H1 (cell line): ENCODE data around the gene TBCB. TPM values are rescaled to one million over a fixed set of nuclear protein-coding genes. Genes with fewer than 3 reads are reported as not detected.

Experiments
- CTCF ChIA-PET: fragments of 300-600 bp; sonication (Branson Sonifier 250); formaldehyde crosslinking; loops from one replicate; lab custom pipeline; 2021; ENCODE audit not compliant: partially characterized antibody; lab: Charles Lee
- POLR2A ChIA-PET: fragments of 300-600 bp; sonication (Branson Sonifier 250); formaldehyde crosslinking; loops from one replicate; lab custom pipeline; 2021; ENCODE audit warnings: inconsistent platforms; ENCODE audit not compliant: partially characterized antibody; lab: Charles Lee
- DNase-seq, 2 experiments: peaks; one replicate each; pipeline versions ENCODE4 v3.0.0 to v3.0.0-alpha.2; 2010 to 2022; ENCODE audit warnings: low spot score in 2 of 2, low read depth in 1 of 2, mixed read lengths in 1 of 2
- FAIRE-seq: peaks from 2 replicates; lab custom pipeline; 2011; peaks lifted over from hg19 to GRCh38; lab: Jason Lieb, UNC
- H2AFZ ChIP-seq: 2 replicates; pipeline ENCODE4 v1.8.1; 2012; ENCODE audit warnings: low read length, inconsistent platforms
- H2AK5ac ChIP-seq: 2 replicates; pipeline ENCODE4 v1.6.1; 2013; ENCODE audit warnings: low read depth, low read length
- H2BK120ac ChIP-seq: replicated peaks from 2 replicates; pipeline ENCODE3; 2013; ENCODE audit warnings: low read depth, low read length, inconsistent platforms
- H2BK12ac ChIP-seq: 2 replicates; pipeline ENCODE4 v1.6.1; 2013; ENCODE audit warnings: low read depth, low read length
- H2BK15ac ChIP-seq: 2 replicates; pipeline ENCODE4 v1.6.1; 2013; ENCODE audit warnings: low read length
- H2BK20ac ChIP-seq: 2 replicates; pipeline ENCODE4 v1.6.1; 2013; ENCODE audit warnings: low read length
- H2BK5ac ChIP-seq: 2 replicates; pipeline ENCODE4 v1.6.1; 2013; ENCODE audit warnings: low read depth, low read length
- H3K14ac ChIP-seq: 2 replicates; pipeline ENCODE4 v1.6.1; 2013; ENCODE audit warnings: inconsistent platforms; ENCODE audit not compliant: insufficient read length
- H3K18ac ChIP-seq: 2 replicates; pipeline ENCODE4 v1.6.1; 2013; ENCODE audit warnings: low read length; ENCODE audit errors: extremely low read depth
- H3K23ac ChIP-seq: 2 replicates; pipeline ENCODE4 v1.6.1; 2013; ENCODE audit warnings: inconsistent platforms; ENCODE audit not compliant: insufficient read length
- H3K23me2 ChIP-seq: 2 replicates; pipeline ENCODE4 v1.6.1; 2013; ENCODE audit warnings: low read depth, low read length
- H3K27ac ChIP-seq: 2 replicates; pipeline ENCODE4 v1.6.1; 2011; ENCODE audit warnings: low read depth, low read length, inconsistent platforms
- H3K27me3 ChIP-seq, 4 experiments: replicated peaks in 1 of 4; 1 replicate in 1 of 4; 2 replicates in 3 of 4; pipeline versions ENCODE4 v1.6.1 to v1.8.1; 2011 to 2013; ENCODE audit warnings: low read length in 3 of 4, mild to moderate bottlenecking in 3 of 4, inconsistent platforms in 2 of 4, mixed read lengths in 2 of 4, moderate library complexity in 1 of 4; ENCODE audit not compliant: control insufficient read depth in 3 of 4, insufficient read depth in 3 of 4; ENCODE audit errors: extremely low read depth in 1 of 4
- H3K36me3 ChIP-seq, 4 experiments: 2 replicates each; pipeline versions ENCODE4 v1.6.1 to v1.8.1; 2011 to 2013; ENCODE audit warnings: mild to moderate bottlenecking in 4 of 4, low read length in 3 of 4, moderate library complexity in 2 of 4, control low read depth in 1 of 4, inconsistent platforms in 1 of 4; ENCODE audit not compliant: insufficient read depth in 4 of 4, control insufficient read depth in 2 of 4
- H3K4ac ChIP-seq: replicated peaks from 2 replicates; pipeline ENCODE3; 2013; ENCODE audit warnings: low read length, low read depth, mixed read lengths, inconsistent platforms; ENCODE audit not compliant: insufficient read length
- H3K4me1 ChIP-seq, 4 experiments: replicated peaks in 1 of 4; 1 replicate in 1 of 4; 2 replicates in 3 of 4; pipeline versions ENCODE4 v1.6.1 to v1.8.1; 2011 to 2013; ENCODE audit warnings: low read length in 3 of 4, inconsistent platforms in 2 of 4, mixed read lengths in 1 of 4; ENCODE audit not compliant: insufficient read depth in 4 of 4, control insufficient read depth in 3 of 4
- H3K4me2 ChIP-seq, 2 experiments: 2 replicates each; pipeline versions ENCODE4 v1.6.1 to v1.8.1; 2011 to 2013; ENCODE audit warnings: low read depth in 2 of 2, low read length in 2 of 2, control low read depth in 1 of 2, inconsistent platforms in 1 of 2, mild to moderate bottlenecking in 1 of 2; ENCODE audit not compliant: insufficient read depth in 1 of 2
- H3K4me3 ChIP-seq, 4 experiments: fragments of 200-600, 300-600 bp in 1 of 4; sonication (generic), shearing (Covaris generic), sonication (Bioruptor Twin) in 1 of 4; 2 replicates each; pipeline versions ENCODE4 v1.5.1 to v1.8.1; 2011 to 2016; ENCODE audit warnings: low read length in 4 of 4, low read depth in 3 of 4, control low read depth in 2 of 4, inconsistent platforms in 2 of 4, mild to moderate bottlenecking in 2 of 4, mixed read lengths in 1 of 4, moderate library complexity in 1 of 4; ENCODE audit not compliant: insufficient read depth in 2 of 4; ENCODE audit errors: extremely low read depth in 1 of 4
- H3K56ac ChIP-seq: replicated peaks from 2 replicates; pipeline ENCODE3; 2013; ENCODE audit warnings: low read depth, mild to moderate bottlenecking, mixed read lengths, low read length, inconsistent platforms; ENCODE audit not compliant: insufficient read length
- H3K79me1 ChIP-seq: 2 replicates; pipeline ENCODE4 v1.6.1; 2013; ENCODE audit warnings: low read depth, low read length, control low read depth
- H3K79me2 ChIP-seq, 2 experiments: 2 replicates each; pipeline versions ENCODE4 v1.6.1 to v1.8.1; 2012 to 2013; ENCODE audit warnings: low read length in 2 of 2, mild to moderate bottlenecking in 2 of 2, inconsistent platforms in 1 of 2; ENCODE audit not compliant: insufficient read depth in 2 of 2, control insufficient read depth in 1 of 2
- H3K9ac ChIP-seq, 4 experiments: replicated peaks in 1 of 4; 1 replicate in 1 of 4; 2 replicates in 3 of 4; pipeline versions ENCODE4 v1.6.1 to v1.8.1; 2011 to 2013; ENCODE audit warnings: low read depth in 3 of 4, low read length in 3 of 4, control low read depth in 2 of 4, mild to moderate bottlenecking in 2 of 4, moderate library complexity in 2 of 4, inconsistent platforms in 1 of 4; ENCODE audit errors: extremely low read depth in 1 of 4
- H3K9me3 ChIP-seq, 2 experiments: 2 replicates each; pipeline versions ENCODE4 v1.6.1 to v1.8.1; 2012 to 2013; ENCODE audit warnings: mild to moderate bottlenecking in 2 of 2, moderate library complexity in 2 of 2, control low read depth in 1 of 2, inconsistent platforms in 1 of 2, low read depth in 1 of 2, low read length in 1 of 2, mixed read lengths in 1 of 2; ENCODE audit not compliant: insufficient read depth in 2 of 2
- H4K20me1 ChIP-seq, 2 experiments: replicated peaks in 1 of 2; 2 replicates each; pipeline versions ENCODE3 to v1.8.1; 2011 to 2013; ENCODE audit warnings: inconsistent platforms in 2 of 2, low read length in 2 of 2, mild to moderate bottlenecking in 1 of 2; ENCODE audit not compliant: insufficient read depth in 2 of 2, control insufficient read depth in 1 of 2
- H4K5ac ChIP-seq: 2 replicates; pipeline ENCODE4 v1.6.1; 2013; ENCODE audit warnings: low read length, low read depth, mixed read lengths, inconsistent platforms; ENCODE audit not compliant: insufficient read length
- H4K8ac ChIP-seq: 2 replicates; pipeline ENCODE4 v1.8.0; 2013; ENCODE audit warnings: mild to moderate bottlenecking, moderate library complexity, low read length, inconsistent platforms; ENCODE audit not compliant: insufficient read depth; ENCODE audit errors: extremely low read depth
- H4K91ac ChIP-seq: replicated peaks from 2 replicates; pipeline ENCODE3; 2013; ENCODE audit warnings: low read length, mixed read lengths, inconsistent platforms; ENCODE audit not compliant: insufficient read length
- RXRA ChIP-seq: IDR thresholded peaks from 2 replicates; pipeline ENCODE4 v1.6.1; 2011; ENCODE audit warnings: low read depth, mild to moderate bottlenecking, low read length, moderate library complexity; ENCODE audit not compliant: insufficient read depth
- SAP30 ChIP-seq: fragments of 300-600 bp; sonication (generic); IDR thresholded peaks from 2 replicates; pipeline ENCODE4 v1.7.1; 2012; ENCODE audit warnings: low read length, moderate library complexity, mild to moderate bottlenecking, inconsistent platforms; ENCODE audit not compliant: insufficient read depth, insufficient replicate concordance
- whole genome bisulfite sequencing, 2 experiments: shearing (Covaris generic) in 1 of 2; methylation state at CpG; one replicate each; pipeline versions ENCODE4 v1.1.6 to v1.1.7; 2013 to 2015; ENCODE audit warnings: low lambda C conversion rate in 2 of 2, mixed read lengths in 2 of 2, inconsistent platforms in 1 of 2, low coverage in 1 of 2, missing lambda C conversion rate in 1 of 2; ENCODE audit not compliant: insufficient replicate concordance in 2 of 2, insufficient coverage in 1 of 2, insufficient read length in 1 of 2; ENCODE audit errors: extremely low coverage in 1 of 2, missing lambda C conversion rate in 1 of 2; 5-methylcytosine and 5-hydroxymethylcytosine counted together
- polyA plus RNA-seq, 7 experiments: library from polyadenylated mRNA; depleted of rRNA in 3 of 7; stranded (reverse) in 5 of 7; unstranded in 2 of 7; fragments of >200 nt in 5 of 7; fragments of 200-250 nt in 2 of 7; gene quantifications; 1 replicate in 5 of 7; 2 replicates in 1 of 7; 4 replicates in 1 of 7; pipeline versions ENCODE4 v1.2.1 to v1.2.3, GENCODE V29; 2011 to 2013; ENCODE audit warnings: missing spikeins in 2 of 7, mixed read lengths in 2 of 7
- total RNA-seq: library from RNA; stranded (reverse); fragmentation: NEBNext Ultra II Directional; extraction: Animal tissue kit (Norgen Biotek cat#: 25700); gene quantifications from 2 replicates; pipeline ENCODE4 v1.2.1, GENCODE V29; 2021

Gene TBCB
- total and polyA plus RNA-seq, 2 of the 8 experiments (the other 6 are each of a cell fraction or from before 2014, with no cell fraction given) = 153 to 286 TPM

DNA sequence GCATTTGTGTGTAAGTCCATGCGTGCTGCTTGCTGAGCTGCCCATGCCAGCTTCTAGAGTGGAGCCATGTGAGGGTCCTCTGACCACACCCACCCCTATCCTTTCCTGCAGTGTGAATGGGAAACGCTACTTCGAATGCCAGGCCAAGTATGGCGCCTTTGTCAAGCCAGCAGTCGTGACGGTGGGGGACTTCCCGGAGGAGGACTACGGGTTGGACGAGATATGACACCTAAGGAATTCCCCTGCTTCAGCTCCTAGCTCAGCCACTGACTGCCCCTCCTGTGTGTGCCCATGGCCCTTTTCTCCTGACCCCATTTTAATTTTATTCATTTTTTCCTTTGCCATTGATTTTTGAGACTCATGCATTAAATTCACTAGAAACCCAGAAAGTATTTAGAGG is 10.3 kb downstream of the TBCB start:
- POLR2A ChIA-PET = interaction anchor here (1.1 to 5.0 kb wide), 4 partner anchors 10 to 58 kb away, joined by 3 to 27 read pairs (median 4); partner anchors contain the start of genes CAPNS1, POLR2I and TBCB
- Histone ChIP-seq H4K20me1 (peaks cover 0 to 2% of the 10 kb centered on the region in 2 experiments), H2BK5ac (no peak overlapping the region), H2BK20ac (no peak overlapping the region), H3K27ac (no peak overlapping the region), H3K79me1 (no peaks in the 10 kb centered on the region), H4K5ac (no peak overlapping the region), H3K9ac (no peak overlapping the region), H3K4me3 (no peak overlapping the region), H2BK15ac (no peak overlapping the region), H3K18ac (no peak overlapping the region), H3K79me2 (no peaks in the 10 kb centered on the region), H3K36me3 (peaks cover 8 to 21% (median 17%) of the 10 kb centered on the region in 4 experiments; a peak in 7 of 8 replicates), H2AFZ (no peak overlapping the region), H2BK120ac (no peak overlapping the region), H3K27me3 (no peaks in the 10 kb centered on the region), H4K8ac (no peak overlapping the region), H3K56ac (no peak overlapping the region), H3K4me1 (0 out of 7 replicates have a peak, but pooled peaks cover 0 to 1% (median 0%) of the 10 kb centered on the region in 4 experiments), H3K23me2 (no peaks in the 10 kb centered on the region; the same call in 1 of the 2 replicates), H3K14ac (no peak overlapping the region), H2AK5ac (no peak overlapping the region), H2BK12ac (no peak overlapping the region), H3K4me2 (no peak overlapping the region), H3K4ac (no peak overlapping the region), H4K91ac (no peak overlapping the region), H3K9me3 (no peaks in the 10 kb centered on the region), H3K23ac (no peak overlapping the region)
- 91% methylated on average over 9 of the region's 9 CpGs; no CpG with 5 or more reads in 1 of the 2 experiments for WGBS, 2 experiments
- DNase-seq (no peak), FAIRE-seq (no peak)
- TF ChIP-seq RXRA (no peak), SAP30 (no peak)
- CTCF ChIA-PET = interaction anchor here (1.3 to 9.1 kb wide), 3 partner anchors 12 to 867 kb away, joined by 5 to 157 read pairs (median 5); no protein-coding TSS in a partner anchor
